Upper lobe of left lung (tissue), 4 donors: ENCODE data around the gene ANO3.

Source experiments
- EP300 ChIP-seq, 4 donors: sonication (generic); formaldehyde crosslinking; IDR thresholded peaks; one replicate each; pipeline ENCODE4 v1.5.1; 2017; ENCODE audit warnings: antibody characterized with exemption in 4 of 4, control low read depth in 2 of 4
- POLR2A ChIP-seq, 4 donors: fragments of 450-650 bp; IDR thresholded peaks; one replicate each; pipeline ENCODE4 v1.5.1; 2016 to 2017; ENCODE audit warnings: antibody characterized with exemption in 4 of 4, mild to moderate bottlenecking in 2 of 4
- POLR2AphosphoS5 ChIP-seq, 2 donors: sonication (generic); formaldehyde crosslinking; IDR thresholded peaks; one replicate each; pipeline ENCODE4 v1.5.1; 2017; ENCODE audit warnings: antibody characterized with exemption in 2 of 2
- TF ChIP-seq, protein P1 (sequence below), 6 experiments: fragments of 450-650 bp in 4 of 6; fragments of 200-600 bp in 2 of 6; sonication (generic) in 2 of 6; IDR thresholded peaks; one replicate each; pipeline ENCODE4 v1.5.1; 2016 to 2019; ENCODE audit warnings: antibody characterized with exemption in 6 of 6

DNA sequence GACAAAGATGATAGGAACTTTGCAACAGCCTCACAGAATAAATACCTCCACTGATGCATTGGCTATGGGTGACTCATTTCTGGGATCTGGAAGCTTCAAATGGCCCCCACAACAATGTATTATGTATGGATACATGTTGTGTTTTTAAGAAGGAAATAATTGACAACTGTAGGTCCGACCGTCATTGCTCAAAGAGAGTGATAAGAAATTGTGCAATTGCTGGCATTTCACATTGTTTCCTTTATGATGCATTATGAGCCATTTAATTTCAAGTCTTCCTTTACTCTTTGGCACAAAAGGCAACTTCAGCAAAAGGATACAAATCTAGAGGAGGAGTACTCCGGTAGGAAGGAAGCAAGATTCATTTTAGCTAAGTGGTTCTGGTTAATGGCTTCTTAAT, 2.0 kb downstream of the ANO3 start:
- TF ChIP-seq, protein P1, sequence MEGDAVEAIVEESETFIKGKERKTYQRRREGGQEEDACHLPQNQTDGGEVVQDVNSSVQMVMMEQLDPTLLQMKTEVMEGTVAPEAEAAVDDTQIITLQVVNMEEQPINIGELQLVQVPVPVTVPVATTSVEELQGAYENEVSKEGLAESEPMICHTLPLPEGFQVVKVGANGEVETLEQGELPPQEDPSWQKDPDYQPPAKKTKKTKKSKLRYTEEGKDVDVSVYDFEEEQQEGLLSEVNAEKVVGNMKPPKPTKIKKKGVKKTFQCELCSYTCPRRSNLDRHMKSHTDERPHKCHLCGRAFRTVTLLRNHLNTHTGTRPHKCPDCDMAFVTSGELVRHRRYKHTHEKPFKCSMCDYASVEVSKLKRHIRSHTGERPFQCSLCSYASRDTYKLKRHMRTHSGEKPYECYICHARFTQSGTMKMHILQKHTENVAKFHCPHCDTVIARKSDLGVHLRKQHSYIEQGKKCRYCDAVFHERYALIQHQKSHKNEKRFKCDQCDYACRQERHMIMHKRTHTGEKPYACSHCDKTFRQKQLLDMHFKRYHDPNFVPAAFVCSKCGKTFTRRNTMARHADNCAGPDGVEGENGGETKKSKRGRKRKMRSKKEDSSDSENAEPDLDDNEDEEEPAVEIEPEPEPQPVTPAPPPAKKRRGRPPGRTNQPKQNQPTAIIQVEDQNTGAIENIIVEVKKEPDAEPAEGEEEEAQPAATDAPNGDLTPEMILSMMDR (IDR thresholded peaks at IDR 0.05), result no peak
- TF ChIP-seq POLR2A (IDR thresholded peaks at IDR 0.05) (no peak), POLR2AphosphoS5 (IDR thresholded peaks at IDR 0.05) (no peak), EP300 (IDR thresholded peaks at IDR 0.05) (no peak)
